T-helper 2 cell (primary cell): ENCODE measurements around the gene MYD88.
"Not testable (repeated sequence)": the region's sequence is repeated elsewhere in the genome, so short reads cannot be mapped to it uniquely, and the experiment has no call there.

Source experiments
- DNase-seq, 5 experiments: peaks; one replicate each; pipeline versions ENCODE4 v3.0.0 to v3.0.0-alpha.2; 2012 to 2022

Gene MYD88

DNA sequence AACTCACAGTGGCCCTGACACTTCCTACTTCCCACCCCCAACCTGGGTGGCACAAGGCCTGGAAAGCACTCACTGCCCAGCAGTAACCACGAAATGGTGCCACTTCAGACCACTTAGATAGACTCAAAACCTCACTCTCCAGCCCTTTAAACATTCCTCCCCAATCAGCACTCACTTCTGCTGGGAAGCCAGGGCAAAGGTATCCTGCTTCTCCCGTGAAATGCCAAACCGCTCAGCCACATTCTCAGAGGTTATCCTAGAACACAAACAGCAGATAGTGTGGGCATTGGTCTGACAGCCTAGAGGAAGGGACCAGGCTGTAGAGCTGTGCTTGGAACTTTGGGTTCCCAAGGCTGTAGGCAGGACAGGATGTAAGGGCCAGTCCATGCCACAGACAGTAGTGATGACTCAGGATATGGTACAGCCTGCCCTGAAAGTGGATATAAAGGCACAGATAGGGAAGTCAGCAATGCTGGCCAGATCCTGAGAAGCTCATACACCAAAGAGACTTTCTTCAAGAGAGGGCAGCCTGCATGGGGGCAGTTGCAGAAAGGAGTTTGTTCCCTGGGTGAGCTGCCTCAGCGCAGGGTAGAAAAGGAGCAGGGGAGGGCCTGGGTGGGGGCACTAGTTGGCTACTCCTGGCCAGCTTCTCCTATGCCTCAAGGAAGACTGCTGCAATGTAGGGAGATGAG, 10.7 kb upstream of the MYD88 start:
- no peak for DNase-seq

DNA sequence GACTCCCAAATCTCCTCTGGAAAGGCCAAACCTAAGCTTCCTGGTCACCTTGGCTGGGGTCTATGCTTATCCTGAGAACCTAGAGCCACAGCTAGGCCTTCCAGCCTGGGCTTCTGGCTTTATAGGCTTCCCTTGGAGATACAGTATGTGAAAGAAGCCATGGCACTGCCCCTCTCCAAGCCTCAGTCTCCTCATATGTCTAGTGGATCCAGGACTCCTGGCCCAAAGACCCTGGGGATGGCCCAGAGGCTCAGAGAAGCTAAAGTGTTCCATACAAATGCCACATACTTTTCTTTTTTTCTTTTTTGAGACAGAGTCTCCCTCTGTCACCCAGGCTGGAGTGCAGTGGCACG, 10.2 kb upstream of the MYD88 start:
- DNase-seq = no peak

DNA sequence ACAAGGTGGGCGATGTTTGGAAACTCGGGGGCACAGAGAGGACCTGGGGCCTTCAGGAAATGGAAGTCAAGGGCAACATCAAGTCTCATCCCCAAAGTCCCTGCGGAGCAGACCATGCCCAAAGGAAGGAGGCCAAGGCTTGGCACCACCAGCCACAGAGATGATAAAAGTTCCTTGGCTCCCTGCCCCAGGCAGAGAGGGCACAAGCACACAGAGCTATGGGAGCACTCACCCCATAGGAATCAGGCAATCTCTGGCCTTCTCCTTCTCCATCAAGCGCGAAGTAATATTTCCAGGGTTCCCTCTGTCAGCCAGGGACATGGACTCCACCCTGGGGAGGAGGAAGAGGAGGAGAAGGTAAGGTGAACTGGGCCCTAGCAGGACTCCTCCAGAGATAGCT, 9.4 kb upstream of the MYD88 start:
- DNase-seq = no peak

DNA sequence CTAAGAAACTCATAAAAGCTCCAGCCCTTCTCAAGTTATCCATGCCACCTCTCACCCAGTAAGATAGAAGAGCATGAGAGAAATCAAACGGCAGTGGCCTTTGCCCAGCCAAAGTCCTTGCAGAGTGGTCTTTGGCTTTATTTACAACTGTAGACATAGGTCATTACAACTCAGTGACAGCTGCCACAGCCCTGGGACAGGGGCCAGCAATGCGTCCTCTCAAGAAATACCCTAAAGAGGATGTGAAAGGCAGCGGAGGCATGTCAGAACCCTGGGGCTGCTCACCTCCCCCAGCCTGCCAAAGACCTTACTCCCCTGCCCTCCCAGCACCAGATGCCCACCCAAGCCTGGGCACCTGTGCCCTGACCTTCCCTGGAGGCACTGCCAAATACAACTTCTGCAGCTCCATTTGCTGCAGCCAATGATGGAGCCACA, 7.8 kb upstream of the MYD88 start:
- no peak for DNase-seq

DNA sequence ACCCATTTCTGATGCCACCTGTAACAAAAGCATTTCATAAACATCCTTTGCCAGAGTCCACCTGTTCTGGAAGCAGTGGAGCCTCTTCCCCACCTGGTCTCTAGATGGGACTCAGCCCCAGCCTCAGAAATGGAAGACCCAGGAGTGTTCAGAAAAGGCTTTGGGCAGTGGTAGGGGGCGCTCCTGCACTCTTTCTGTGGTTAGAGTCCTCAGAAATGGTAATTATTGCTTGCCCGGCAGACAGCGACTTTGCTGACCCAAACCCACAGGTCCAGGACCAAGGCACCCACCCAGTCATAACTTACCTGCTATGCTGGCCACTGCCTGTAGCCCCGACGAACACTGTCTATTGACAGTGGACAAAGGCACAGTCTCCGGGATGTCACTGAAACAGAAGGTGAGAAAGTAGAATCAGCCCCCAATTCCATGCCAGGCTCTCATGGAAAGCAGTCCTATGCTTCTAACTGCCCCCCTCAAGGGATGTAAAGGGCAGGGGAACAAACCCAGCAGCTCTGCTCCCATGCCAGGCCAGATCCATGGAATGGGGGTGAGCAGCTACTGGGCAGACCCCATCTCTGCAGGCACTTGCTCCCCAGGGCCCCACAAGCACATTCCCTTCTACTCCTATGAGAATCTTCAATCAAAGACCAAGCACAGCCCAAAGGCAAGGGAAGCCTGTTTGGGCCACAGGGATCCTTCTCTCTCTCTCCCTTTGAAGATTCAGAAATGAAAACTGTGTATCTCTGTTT, 6.7 kb upstream of the MYD88 start:
- DNase-seq = no peak

DNA sequence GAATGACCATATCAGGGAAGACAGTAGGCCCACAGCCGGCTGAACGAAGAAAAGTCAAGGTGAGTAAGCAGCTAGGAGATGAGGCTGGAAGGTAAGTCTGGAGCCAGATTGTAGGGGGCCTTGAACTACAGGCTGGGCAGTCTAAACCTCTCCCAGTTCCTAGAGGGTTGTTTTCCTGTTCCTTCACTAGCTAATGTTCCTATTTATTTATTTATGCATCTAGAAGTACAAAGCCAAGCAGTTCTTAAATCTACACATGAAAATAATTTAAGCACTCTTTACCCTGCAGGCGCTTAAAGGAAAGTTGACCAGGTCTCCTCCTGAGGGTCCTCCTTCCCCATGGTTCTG, 5.3 kb upstream of the MYD88 start:
- no peak for DNase-seq

DNA sequence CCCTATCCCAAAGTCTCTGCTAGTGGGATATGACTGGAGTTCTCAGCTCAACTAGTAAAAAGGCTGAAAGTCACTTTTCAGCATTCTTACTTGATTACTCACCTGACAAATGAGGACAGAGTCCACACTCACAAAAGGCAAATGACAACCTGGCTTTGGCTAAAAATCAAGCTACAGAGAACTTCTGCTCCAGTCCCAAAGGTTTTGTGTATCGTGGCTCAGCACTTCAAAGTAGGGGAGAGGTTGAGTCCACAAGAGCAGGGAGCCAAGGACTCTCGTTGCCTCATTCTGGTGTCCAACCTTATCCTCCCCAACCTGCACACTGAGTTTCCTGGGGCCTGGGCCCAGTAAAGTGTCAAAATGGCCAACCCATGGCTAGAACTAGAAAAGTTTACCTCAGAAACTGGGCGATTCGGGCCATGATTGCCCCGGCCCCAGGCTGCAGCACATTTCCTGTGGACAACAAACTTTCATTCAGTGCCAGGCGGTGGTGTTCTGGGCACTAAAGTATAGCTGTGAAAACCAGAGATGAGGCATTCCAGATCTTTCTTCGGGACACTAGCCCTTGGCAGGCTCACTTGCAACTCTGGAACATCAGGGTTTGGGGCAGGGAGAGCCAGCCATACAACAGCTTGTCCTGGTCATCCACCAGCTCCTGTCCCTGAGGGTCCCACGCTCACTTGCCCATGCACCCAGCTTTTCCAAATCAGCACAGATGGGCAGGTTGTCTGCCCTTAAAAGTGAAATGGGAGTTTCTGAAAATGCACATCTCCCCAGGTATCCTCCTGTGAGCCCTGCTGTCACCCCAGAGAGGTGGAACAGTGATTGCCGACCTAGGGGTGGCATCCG, 4.7 kb upstream of the MYD88 start:
- no peak for DNase-seq

DNA sequence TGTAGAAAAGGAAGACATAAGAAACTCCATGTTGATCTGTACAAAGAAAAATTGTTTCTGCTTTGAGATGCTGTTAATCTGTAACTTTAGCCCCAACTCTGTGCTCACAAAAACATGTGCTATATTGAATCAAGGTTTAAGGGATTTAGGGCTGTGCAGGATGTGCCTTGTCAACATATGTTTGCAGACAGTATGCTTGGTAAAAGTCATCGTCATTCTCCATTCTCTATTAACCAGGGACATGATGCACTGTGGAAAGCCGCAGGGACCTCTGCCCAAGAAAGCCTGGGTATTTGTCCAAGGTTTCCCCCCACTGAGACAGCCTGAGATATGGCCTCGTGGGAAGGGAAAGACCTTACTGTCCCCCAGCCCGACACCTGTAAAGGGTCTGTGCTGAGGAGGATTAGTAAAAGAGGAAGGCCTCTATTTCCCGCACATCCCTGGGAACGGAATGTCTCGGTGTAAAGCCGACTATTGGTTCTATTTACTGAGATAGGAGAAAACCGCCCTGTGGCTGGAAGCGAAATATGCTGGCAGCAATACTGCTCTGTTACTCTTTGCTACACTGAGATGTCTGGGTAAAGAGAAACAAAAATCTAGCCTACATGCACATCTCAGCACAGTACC, 3.8 kb upstream of the MYD88 start:
- DNase-seq = not testable (repeated sequence)

DNA sequence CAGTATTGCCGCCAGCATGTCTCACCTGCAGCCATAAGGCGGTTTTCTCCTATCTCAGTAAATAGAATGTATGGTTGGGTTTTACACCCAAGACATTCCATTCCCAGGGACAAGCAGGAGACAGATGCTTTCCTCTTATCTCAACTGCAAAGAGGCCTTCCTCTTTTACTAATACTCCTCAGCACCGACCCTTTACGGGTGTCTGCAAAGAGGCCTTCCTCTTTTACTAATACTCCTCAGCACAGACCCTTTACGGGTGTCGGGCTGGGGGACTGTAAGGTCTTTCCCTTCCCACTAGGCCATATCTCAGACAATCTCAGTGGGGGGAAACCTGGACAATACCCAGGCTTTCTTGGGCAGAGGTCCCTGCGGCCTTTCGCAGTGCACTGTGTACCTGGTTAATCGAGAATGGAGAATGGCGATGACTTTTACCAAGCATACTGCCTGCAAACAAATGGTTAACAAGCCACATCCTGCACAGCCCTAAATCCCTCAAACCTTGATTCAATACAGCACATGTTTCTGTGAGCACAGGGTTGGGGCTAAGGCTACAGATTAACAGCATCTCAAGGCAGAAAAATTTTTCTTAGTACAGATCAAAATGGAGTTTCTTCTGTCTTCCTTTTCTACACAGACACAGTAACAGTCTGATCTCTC, 2.7 kb upstream of the MYD88 start:
- peak in 2 of 5 experiments; percentile 19 to 84 for DNase-seq

DNA sequence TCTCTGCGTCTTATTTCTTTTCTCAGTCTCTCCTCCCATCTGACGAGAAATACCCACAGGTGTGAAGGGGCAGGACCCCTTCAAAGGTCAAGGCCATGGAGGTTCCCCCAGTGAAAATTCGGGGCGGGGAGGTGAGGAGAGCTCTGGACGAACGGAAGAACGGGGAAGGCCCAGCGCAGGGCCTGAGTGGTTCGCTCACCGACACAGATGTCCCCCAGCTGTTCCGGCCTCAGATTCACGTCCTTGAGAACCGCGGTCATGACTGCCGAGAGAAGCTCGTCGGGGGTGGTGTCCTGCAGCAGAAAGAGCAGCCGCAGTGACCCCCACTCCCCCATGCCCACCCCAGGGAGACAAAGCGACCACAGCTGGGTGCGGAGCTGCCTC, 2.1 kb upstream of the MYD88 start:
- DNase-seq = peak in 1 of 5 experiments; percentile 25

DNA sequence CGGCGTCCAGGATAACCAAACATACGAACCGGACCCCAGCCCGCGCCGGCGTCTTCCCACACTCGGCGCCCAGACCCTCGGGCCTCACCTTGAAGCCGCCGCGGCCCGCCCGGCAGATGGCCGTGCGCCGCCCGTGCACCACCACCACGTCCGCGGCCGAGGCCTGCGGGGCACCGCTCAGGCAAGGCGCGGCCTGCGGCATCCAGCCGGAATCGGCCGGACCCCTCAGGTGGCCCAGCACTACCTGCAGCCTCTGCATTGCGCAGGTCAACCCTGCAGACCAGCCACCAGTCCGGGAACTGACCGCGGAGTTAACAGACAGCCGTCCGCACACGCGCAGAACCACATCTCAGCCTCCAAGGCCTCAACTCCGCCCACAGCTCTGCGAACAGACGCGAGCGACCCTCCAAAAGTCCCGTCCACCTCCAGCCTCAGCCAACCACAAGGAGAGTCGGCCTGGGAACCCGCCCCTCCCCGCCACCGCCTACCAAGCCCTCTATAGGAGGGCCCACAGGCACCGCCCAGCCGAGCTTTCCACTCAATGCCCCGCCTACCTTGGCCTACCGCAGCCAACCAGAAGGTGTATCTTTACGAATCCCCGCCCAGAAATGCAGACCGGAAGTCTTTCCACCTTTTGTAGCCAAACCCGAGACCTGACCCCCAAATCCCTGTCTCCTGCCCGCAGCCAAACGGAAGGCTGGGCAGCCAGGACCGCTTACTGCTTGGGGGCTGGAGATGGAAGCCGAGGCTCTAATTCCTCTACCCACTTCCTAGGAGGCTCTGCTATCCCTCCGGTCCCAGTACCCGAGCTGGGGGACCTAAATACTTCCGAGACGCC, 1.5 kb upstream of the MYD88 start, which contains the start of gene ACAA1:
Gene ACAA1, minus strand, starts transcription at position 351 of the 838 bp plus-strand sequence. Its CDS starts 92 bp downstream, at position 259.
- peak; percentile 92 to 98 (median 95) for DNase-seq

DNA sequence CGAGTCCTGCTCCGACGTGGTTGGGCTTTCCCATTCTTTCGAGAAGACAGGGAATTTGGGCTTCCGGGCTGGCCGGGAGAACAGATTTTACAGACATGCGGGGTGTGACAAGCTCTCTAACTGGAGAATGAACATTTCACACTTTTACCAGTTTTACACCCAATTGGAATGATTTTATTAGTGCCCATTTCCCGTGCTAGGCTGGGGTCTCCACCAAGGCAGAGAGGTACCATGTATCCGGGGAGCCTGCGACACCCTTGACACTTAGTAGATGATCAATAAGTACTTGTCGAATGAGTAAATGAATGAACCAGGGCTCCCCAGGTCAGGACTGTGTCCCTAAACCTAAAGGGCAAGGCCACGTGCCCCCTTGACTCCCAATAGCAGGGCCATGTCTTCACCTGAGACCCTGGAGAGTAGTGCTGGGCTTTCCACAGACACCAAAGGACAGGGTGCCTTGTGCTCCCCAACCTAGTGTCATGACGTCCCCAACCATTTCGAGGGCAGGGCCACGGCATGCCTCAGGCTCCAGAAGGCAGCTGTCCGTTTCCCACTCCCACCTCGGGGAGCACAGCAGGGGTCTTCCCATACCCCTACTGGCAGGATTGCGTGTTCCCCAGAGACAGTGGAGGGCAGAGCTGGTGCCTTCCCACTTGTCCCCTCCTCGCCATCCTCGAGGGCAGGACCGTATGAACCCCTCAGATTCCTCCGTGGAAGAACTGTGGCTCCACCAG, 679 bp upstream of the MYD88 start:
- peak in 1 of 5 experiments; percentile 34 for DNase-seq

DNA sequence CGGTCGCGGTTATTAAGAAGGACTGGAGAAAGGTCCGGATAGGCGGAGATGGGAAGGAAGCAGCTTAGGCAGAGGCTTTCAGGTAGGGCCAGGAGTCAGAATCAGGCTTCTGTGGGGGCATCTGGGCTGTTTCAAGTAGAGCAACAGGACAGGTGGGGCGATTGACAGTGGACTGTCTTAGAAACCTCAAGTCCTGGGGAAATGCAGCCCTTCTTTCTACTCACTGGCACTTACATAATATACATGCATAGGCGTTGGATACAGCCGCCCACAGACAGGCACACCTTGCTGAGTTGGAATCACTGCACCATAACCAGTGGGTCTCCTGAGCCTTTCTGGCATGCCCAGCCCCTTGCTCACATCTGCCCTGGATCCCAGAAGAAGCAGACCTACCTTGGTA, 730 bp downstream of the MYD88 start:
- DNase-seq = peak in 1 of 5 experiments; percentile 24

DNA sequence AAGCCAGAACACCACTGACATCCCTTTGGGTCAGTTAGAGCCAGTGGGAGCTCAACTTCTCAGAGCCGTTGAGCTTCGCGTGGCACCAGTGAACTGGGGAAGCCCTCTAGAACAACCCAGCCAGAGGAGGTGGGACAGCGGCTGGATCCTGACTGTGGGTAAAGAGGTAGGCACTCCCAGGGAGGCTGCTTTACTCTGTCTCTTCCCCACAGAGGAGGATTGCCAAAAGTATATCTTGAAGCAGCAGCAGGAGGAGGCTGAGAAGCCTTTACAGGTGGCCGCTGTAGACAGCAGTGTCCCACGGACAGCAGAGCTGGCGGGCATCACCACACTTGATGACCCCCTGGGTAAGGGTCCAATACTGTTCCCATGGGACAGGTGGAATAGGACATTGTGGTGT, 1.2 kb downstream of the MYD88 start:
- DNase-seq = no peak

DNA sequence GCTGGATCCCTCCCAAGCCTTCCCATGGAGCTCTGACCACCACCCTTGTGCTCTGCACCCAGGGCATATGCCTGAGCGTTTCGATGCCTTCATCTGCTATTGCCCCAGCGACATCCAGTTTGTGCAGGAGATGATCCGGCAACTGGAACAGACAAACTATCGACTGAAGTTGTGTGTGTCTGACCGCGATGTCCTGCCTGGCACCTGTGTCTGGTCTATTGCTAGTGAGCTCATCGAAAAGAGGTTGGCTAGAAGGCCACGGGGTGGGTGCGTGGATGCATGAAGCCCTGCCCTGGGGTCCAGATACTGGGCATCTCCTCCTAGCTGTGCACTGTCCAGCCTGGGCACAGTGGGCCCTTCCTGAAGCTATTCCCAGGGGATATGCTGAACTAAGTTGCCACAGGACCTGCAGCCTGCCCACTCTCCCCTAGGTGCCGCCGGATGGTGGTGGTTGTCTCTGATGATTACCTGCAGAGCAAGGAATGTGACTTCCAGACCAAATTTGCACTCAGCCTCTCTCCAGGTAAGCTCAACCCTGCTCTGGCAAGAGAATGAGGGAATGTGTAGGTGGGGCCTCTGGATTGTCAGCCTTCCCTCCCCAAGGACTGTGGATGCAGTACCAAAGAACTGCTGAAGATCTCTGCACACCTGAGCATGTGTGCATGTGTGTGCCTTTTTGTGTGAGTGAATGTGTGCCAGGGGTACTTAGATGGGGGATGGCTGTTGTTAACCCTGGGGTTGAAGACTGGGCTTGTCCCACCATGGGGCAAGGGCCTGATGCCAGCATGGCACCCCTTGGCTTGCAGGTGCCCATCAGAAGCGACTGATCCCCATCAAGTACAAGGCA, 2.1 kb downstream of the MYD88 start:
- DNase-seq = no peak

DNA sequence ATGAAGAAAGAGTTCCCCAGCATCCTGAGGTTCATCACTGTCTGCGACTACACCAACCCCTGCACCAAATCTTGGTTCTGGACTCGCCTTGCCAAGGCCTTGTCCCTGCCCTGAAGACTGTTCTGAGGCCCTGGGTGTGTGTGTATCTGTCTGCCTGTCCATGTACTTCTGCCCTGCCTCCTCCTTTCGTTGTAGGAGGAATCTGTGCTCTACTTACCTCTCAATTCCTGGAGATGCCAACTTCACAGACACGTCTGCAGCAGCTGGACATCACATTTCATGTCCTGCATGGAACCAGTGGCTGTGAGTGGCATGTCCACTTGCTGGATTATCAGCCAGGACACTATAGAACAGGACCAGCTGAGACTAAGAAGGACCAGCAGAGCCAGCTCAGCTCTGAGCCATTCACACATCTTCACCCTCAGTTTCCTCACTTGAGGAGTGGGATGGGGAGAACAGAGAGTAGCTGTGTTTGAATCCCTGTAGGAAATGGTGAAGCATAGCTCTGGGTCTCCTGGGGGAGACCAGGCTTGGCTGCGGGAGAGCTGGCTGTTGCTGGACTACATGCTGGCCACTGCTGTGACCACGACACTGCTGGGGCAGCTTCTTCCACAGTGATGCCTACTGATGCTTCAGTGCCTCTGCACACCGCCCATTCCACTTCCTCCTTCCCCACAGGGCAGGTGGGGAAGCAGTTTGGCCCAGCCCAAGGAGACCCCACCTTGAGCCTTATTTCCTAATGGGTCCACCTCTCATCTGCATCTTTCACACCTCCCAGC, 2.9 kb downstream of the MYD88 start:
- DNase-seq = no peak

DNA sequence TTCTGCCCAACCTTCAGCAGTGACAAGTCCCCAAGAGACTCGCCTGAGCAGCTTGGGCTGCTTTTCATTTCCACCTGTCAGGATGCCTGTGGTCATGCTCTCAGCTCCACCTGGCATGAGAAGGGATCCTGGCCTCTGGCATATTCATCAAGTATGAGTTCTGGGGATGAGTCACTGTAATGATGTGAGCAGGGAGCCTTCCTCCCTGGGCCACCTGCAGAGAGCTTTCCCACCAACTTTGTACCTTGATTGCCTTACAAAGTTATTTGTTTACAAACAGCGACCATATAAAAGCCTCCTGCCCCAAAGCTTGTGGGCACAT, 3.5 kb downstream of the MYD88 start:
- no peak for DNase-seq

DNA sequence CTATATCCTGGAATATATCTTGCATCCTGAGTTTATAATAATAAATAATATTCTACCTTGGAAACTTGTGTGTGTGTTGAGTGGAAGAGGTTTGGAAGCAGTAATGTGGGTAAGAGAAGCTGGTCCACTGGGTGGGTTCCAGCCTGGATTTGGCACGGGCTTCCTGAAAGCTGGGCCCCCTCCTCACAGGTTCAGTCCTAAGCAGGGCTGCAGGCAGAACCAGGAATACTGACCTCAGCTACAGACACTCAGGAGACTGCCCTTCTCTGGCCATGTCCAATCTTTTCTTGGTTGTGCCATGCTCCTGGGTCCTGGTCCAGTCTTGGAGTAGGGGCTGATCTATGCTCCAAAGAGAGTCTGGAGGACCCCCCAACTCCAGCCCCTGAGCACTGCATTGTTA, 4.5 kb downstream of the MYD88 start:
- DNase-seq = no peak

DNA sequence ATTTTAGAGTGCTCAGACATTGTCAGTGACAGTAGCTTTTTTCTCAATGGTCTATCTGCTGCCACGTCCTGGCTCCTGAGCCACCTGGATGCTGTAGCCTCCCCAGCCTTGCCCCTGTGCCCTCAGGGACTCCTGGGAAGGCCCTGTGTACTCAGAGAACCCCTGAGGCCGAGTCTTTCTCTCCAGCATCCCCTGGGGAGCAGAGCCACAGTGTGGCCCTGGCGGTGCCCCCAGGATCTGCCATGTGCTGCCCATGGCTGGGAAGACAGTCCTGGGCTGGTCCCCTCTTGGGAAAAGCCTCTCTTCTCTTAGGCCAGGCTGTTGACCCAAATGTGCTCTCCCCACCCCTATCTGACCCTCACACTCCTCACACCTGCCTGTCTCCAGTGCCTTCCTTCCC, 5.0 kb downstream of the MYD88 start:
- DNase-seq = no peak
